ENCODE data around the gene BNC2.

The BNC2 gene

GRCh38 chr9:16637911-16638310 is 232.6 kb downstream of the BNC2 start:
- DNase-seq (ENCODE audit: low read depth in 2 of 2, low spot score in 1 of 2): no peak

GRCh38 chr9:16637218-16637617 is 233.3 kb downstream of the BNC2 start:
- DNase-seq (ENCODE audit: low read depth in 2 of 2, low spot score in 1 of 2): no peak

- DNase-seq (ENCODE audit: low read depth in 2 of 2, low spot score in 1 of 2): no peak
Observed at GRCh38 chr9:16633794-16634193, 236.7 kb downstream of the BNC2 start.

- DNase-seq (ENCODE audit: low read depth in 2 of 2, low spot score in 1 of 2): no peak
Observed at GRCh38 chr9:16628413-16628812, 242.1 kb downstream of the BNC2 start.

GRCh38 chr9:16627967-16628366 is 242.5 kb downstream of the BNC2 start:
- DNase-seq (ENCODE audit: low read depth in 2 of 2, low spot score in 1 of 2): no peak

GRCh38 chr9:16627521-16627920 is 242.9 kb downstream of the BNC2 start:
- DNase-seq (ENCODE audit: low read depth in 2 of 2, low spot score in 1 of 2): no peak

GRCh38 chr9:16626577-16627130 is 243.8 kb downstream of the BNC2 start:
- no peak for DNase-seq (ENCODE audit: low read depth in 2 of 2, low spot score in 1 of 2)

- DNase-seq (ENCODE audit: low read depth in 2 of 2, low spot score in 1 of 2): no peak
Observed at GRCh38 chr9:16625811-16626210, 244.7 kb downstream of the BNC2 start.

GRCh38 chr9:16625161-16625631 is 245.3 kb downstream of the BNC2 start:
- no peak for DNase-seq (ENCODE audit: low read depth in 2 of 2, low spot score in 1 of 2)

- DNase-seq (ENCODE audit: low read depth in 2 of 2, low spot score in 1 of 2): no peak
Observed at GRCh38 chr9:16624744-16625117, 245.7 kb downstream of the BNC2 start.

- no peak for DNase-seq (ENCODE audit: low read depth in 2 of 2, low spot score in 1 of 2)
Observed at GRCh38 chr9:16623989-16624743, 246.3 kb downstream of the BNC2 start.

GRCh38 chr9:16622541-16622940 is 247.9 kb downstream of the BNC2 start:
- DNase-seq (ENCODE audit: low read depth in 2 of 2, low spot score in 1 of 2): no peak

- no peak for DNase-seq (ENCODE audit: low read depth in 2 of 2, low spot score in 1 of 2)
Observed at GRCh38 chr9:16619914-16620520, 250.5 kb downstream of the BNC2 start.

- DNase-seq (ENCODE audit: low read depth in 2 of 2, low spot score in 1 of 2): no peak
Observed at GRCh38 chr9:16619402-16619801, 251.1 kb downstream of the BNC2 start.

- no peak for DNase-seq (ENCODE audit: low read depth in 2 of 2, low spot score in 1 of 2)
Observed at GRCh38 chr9:16618524-16618923, 251.9 kb downstream of the BNC2 start.

GRCh38 chr9:16616686-16617085 is 253.8 kb downstream of the BNC2 start:
- no peak for DNase-seq (ENCODE audit: low read depth in 2 of 2, low spot score in 1 of 2)

GRCh38 chr9:16615451-16615850 is 255.0 kb downstream of the BNC2 start:
- DNase-seq (ENCODE audit: low read depth in 2 of 2, low spot score in 1 of 2): no peak

GRCh38 chr9:16613605-16614004 is 256.9 kb downstream of the BNC2 start:
- DNase-seq (ENCODE audit: low read depth in 2 of 2, low spot score in 1 of 2): no peak

- no peak for DNase-seq (ENCODE audit: low read depth in 2 of 2, low spot score in 1 of 2)
Observed at GRCh38 chr9:16613051-16613450, 257.4 kb downstream of the BNC2 start.

- no peak for DNase-seq (ENCODE audit: low read depth in 2 of 2, low spot score in 1 of 2)
Observed at GRCh38 chr9:16612627-16613026, 257.8 kb downstream of the BNC2 start.

GRCh38 chr9:16611983-16612382 is 258.5 kb downstream of the BNC2 start:
- no peak for DNase-seq (ENCODE audit: low read depth in 2 of 2, low spot score in 1 of 2)

- DNase-seq (ENCODE audit: low read depth in 2 of 2, low spot score in 1 of 2): no peak
Observed at GRCh38 chr9:16611001-16611400, 259.5 kb downstream of the BNC2 start.

- no peak for DNase-seq (ENCODE audit: low read depth in 2 of 2, low spot score in 1 of 2)
Observed at GRCh38 chr9:16610538-16610937, 259.9 kb downstream of the BNC2 start.

All from stimulated activated CD8-positive, alpha-beta memory T cell treated with anti-CD3 and anti-CD28 coated beads, Interleukin-4, amount 100 ng/mL, for 1 hour (primary cell).